HepG2 (cell line): ENCODE measurements around the gene VDR. TPM values are rescaled to one million over a fixed set of nuclear protein-coding genes. Genes with fewer than 3 reads are reported as not detected.
A peak's percentile ranks its signal among the peaks of the same experiment; 100 is the strongest.

ENCODE experiments used
- ATAC-seq: fragments of 200-7000 bp; cut with Tn5 transposase; 3 replicates; pipeline ENCODE4 v1.9.1; 2020; ENCODE audit warnings: mild to moderate bottlenecking, moderate library complexity
- BruUV-seq: library from RNA; stranded (reverse); fragments of 400-500 nt; replicated peaks from 2 replicates; lab custom pipeline; 2021; lab: Mats Ljungman, UMichigan
- CTCF ChIA-PET: fragments of 300-600 bp; formaldehyde crosslinking; extraction: SDS; loops from one replicate; lab custom pipeline; 2021; ENCODE audit warnings: low total read pairs, inconsistent platforms, low intra/inter-chr PET ratio; lab: Yijun Ruan, JAX
- POLR2A ChIA-PET: fragments of 350-600 bp; sonication (Branson Sonifier 250); formaldehyde crosslinking; loops from one replicate; lab custom pipeline; 2020; ENCODE audit warnings: antibody characterized with exemption, inconsistent platforms; lab: Yijun Ruan, JAX
- DNase-seq: peaks from one replicate; pipeline ENCODE4 v3.0.0-alpha.2; 2015; ENCODE audit warnings: low spot score
- FAIRE-seq: peaks from 3 replicates; lab custom pipeline; 2011; peaks lifted over from hg19 to GRCh38; lab: Jason Lieb, UNC
- H2AFZ ChIP-seq: one replicate; pipeline ENCODE4 v1.6.1; 2011; ENCODE audit warnings: low read length, inconsistent platforms
- H3K27ac ChIP-seq: fragments of 300-600 bp; 3 replicates; pipeline ENCODE4 v1.8.0; 2011; ENCODE audit warnings: mixed run types, mild to moderate bottlenecking, mixed read lengths, low read length, inconsistent platforms; ENCODE audit not compliant: insufficient read depth; ENCODE audit errors: extremely low read length
- H3K27me3 ChIP-seq, 2 experiments: fragments of 200-600 bp in 1 of 2; 2 replicates in 1 of 2; 3 replicates in 1 of 2; pipeline versions ENCODE4 v1.6.0 to v1.8.0; 2011; ENCODE audit warnings: low read length in 2 of 2, mild to moderate bottlenecking in 2 of 2, moderate library complexity in 2 of 2, inconsistent platforms in 1 of 2; ENCODE audit not compliant: insufficient read depth in 2 of 2, control insufficient read depth in 1 of 2
- H3K36me3 ChIP-seq, 2 experiments: fragments of 200-600 bp in 1 of 2; replicated peaks in 1 of 2; 2 replicates in 1 of 2; 3 replicates in 1 of 2; pipeline versions ENCODE4 v1.5.1 to v1.8.0; 2011; ENCODE audit warnings: low read length in 2 of 2, inconsistent platforms in 1 of 2; ENCODE audit not compliant: insufficient read depth in 2 of 2, control insufficient read depth in 1 of 2
- H3K4me1 ChIP-seq: 2 replicates; pipeline ENCODE4 v1.5.1; 2012; ENCODE audit warnings: low read length, inconsistent platforms; ENCODE audit not compliant: insufficient read depth
- H3K4me2 ChIP-seq: 2 replicates; pipeline ENCODE4 v1.6.0; 2011; ENCODE audit warnings: low read depth, low read length, inconsistent platforms
- H3K4me3 ChIP-seq, 3 experiments: fragments of 200-600 bp in 1 of 3; sonication (generic), shearing (Covaris generic) in 1 of 3; replicated peaks in 1 of 3; 2 replicates each; pipeline ENCODE4 v1.5.1; 2011 to 2016; ENCODE audit warnings: low read length in 3 of 3, inconsistent platforms in 2 of 3, low read depth in 2 of 3, mild to moderate bottlenecking in 2 of 3, control low read depth in 1 of 3, mixed read lengths in 1 of 3; ENCODE audit not compliant: insufficient read depth in 1 of 3
- H3K79me2 ChIP-seq: one replicate; pipeline ENCODE4 v1.6.1; 2011; ENCODE audit warnings: low read length, inconsistent platforms; ENCODE audit not compliant: insufficient read depth
- H3K9ac ChIP-seq: 2 replicates; pipeline ENCODE4 v1.6.0; 2011; ENCODE audit warnings: mild to moderate bottlenecking, low read depth, low read length, inconsistent platforms; ENCODE audit not compliant: insufficient read depth
- H3K9me3 ChIP-seq: 2 replicates; pipeline ENCODE4 v1.5.1; 2012; ENCODE audit warnings: mild to moderate bottlenecking, low read length
- H4K20me1 ChIP-seq: 2 replicates; pipeline ENCODE4 v1.6.0; 2011; ENCODE audit warnings: inconsistent platforms, mild to moderate bottlenecking, low read length, moderate library complexity; ENCODE audit not compliant: insufficient read depth
- ARNT2 ChIP-seq: sonication (generic); formaldehyde crosslinking; IDR thresholded peaks from 2 replicates; pipeline ENCODE4 v1.8.0; 2022; ENCODE audit warnings: mild to moderate bottlenecking, low read depth, missing genetic modification reagents, moderate library complexity
- DRAP1 ChIP-seq: IDR thresholded peaks from 2 replicates; pipeline ENCODE4 v1.6.1; 2016; ENCODE audit warnings: missing genetic modification reagents, missing compliant biosample characterization
- FOXJ3 ChIP-seq: sonication (generic); formaldehyde crosslinking; IDR thresholded peaks from 2 replicates; pipeline ENCODE4 v1.4.0; 2020; ENCODE audit warnings: missing genetic modification reagents, mild to moderate bottlenecking, borderline replicate concordance
- FOXO1 ChIP-seq: sonication (generic); formaldehyde crosslinking; IDR thresholded peaks from 2 replicates; pipeline ENCODE4 v1.4.0; 2020; ENCODE audit warnings: missing genetic modification reagents
- HIVEP1 ChIP-seq: sonication (generic); formaldehyde crosslinking; IDR thresholded peaks from 2 replicates; pipeline ENCODE4 v1.4.0; 2020; ENCODE audit warnings: mild to moderate bottlenecking, missing genetic modification reagents
- SMARCE1 ChIP-seq: fragments of 450-650 bp; IDR thresholded peaks from 2 replicates; pipeline ENCODE4 v1.6.1; 2017; ENCODE audit warnings: borderline replicate concordance
- TARDBP ChIP-seq: sonication (generic); formaldehyde crosslinking; IDR thresholded peaks from 2 replicates; pipeline ENCODE4 v1.8.0; 2022; ENCODE audit warnings: mild to moderate bottlenecking, missing genetic modification reagents
- ZC3H13 ChIP-seq: sonication (generic); formaldehyde crosslinking; IDR thresholded peaks from 2 replicates; pipeline ENCODE4 v1.8.1; 2023; ENCODE audit warnings: mild to moderate bottlenecking, missing genetic modification reagents, moderate library complexity
- ZNF264 ChIP-seq: sonication (generic); formaldehyde crosslinking; IDR thresholded peaks from 2 replicates; pipeline ENCODE4 v1.4.0; 2020; ENCODE audit warnings: missing genetic modification reagents
- ZNF550 ChIP-seq: sonication (generic); formaldehyde crosslinking; IDR thresholded peaks from 2 replicates; pipeline ENCODE4 v1.4.0; 2020; ENCODE audit warnings: mild to moderate bottlenecking, missing genetic modification reagents, borderline replicate concordance
- ZNF589 ChIP-seq: sonication (generic); formaldehyde crosslinking; conservative IDR thresholded peaks from 2 replicates; pipeline ENCODE4 v1.8.0; 2022; ENCODE audit warnings: mild to moderate bottlenecking, moderate library complexity, missing genetic modification reagents
- WGBS: methylation state at CpG from one replicate; pipeline ENCODE4 v1.1.6; 2017; ENCODE audit warnings: low lambda C conversion rate; 5-methylcytosine and 5-hydroxymethylcytosine counted together
- in situ Hi-C: cut with HindIII; loops from 2 replicates; pipeline ENCODE4 v1.10.0; 2017; ENCODE audit warnings: low pct_unique_long_range_greater_than_20kb; ENCODE audit not compliant: extremely low pct_ligation_motif_present
- intact Hi-C: fragments of 100-400 bp; cut with micrococcal nuclease; formaldehyde crosslinking; loops from one replicate; pipeline ENCODE4 v1.10.0; 2022; ENCODE audit not compliant: unreplicated experiment
- polyA plus RNA-seq, 8 experiments: library from polyadenylated mRNA; depleted of rRNA in 3 of 8; stranded (reverse) in 7 of 8; unstranded in 1 of 8; fragments of >200 nt; fragmentation: Illumina TruSeq in 4 of 8; extraction: Trizol in 4 of 8; gene quantifications; 2 replicates each; pipeline versions ENCODE4 v1.2.1 to v1.2.3, GENCODE V29; 2011 to 2016; ENCODE audit warnings: low read depth in 4 of 8, missing spikeins in 1 of 8, mixed read lengths in 1 of 8; ENCODE audit not compliant: insufficient read depth in 1 of 8
- total RNA-seq, 5 experiments: library from RNA; depleted of rRNA; stranded (reverse); fragments of >200 nt; fragmentation: Illumina TruSeq; extraction: Trizol; gene quantifications; 2 replicates each; pipeline ENCODE4 v1.2.3, GENCODE V29; 2016; ENCODE audit warnings: low read depth in 1 of 5
- TF ChIP-seq, protein P1 (sequence below): IDR thresholded peaks from 2 replicates; pipeline ENCODE4 v1.6.1; 2016

The VDR gene
- total and polyA plus RNA-seq, 2 of the 13 experiments (the other 11 are each of a cell fraction or from before 2014, with no cell fraction given), result 0.08 to 0.33 TPM

GRCh38 chr12:47829584-47829983 lies 75.2 kb downstream of the VDR start:
- ATAC-seq (no peak), FAIRE-seq (no peak), DNase-seq (no peak)
- WGBS, result 42% methylated on average over 3 of the region's 4 CpGs
- no peaks in the 10 kb centered on the region for H4K20me1 ChIP-seq
- no peaks in the 10 kb centered on the region for H3K9me3 ChIP-seq
- no peaks in the 10 kb centered on the region for H3K36me3 ChIP-seq
- no peak overlapping the region for H3K9ac ChIP-seq
- no peaks in the 10 kb centered on the region for H3K79me2 ChIP-seq
- CTCF ChIA-PET, result no interaction called here
- no TSS peak for BruUV-seq
- H3K4me1 ChIP-seq, result peaks cover 20% of the 10 kb centered on the region
- H3K4me3 ChIP-seq, result no peak overlapping the region
- intact Hi-C loops (no loop called here), in situ Hi-C loops (no loop called here)
- POLR2A ChIA-PET, result interaction anchor here (1.5 to 2.5 kb wide), 2 partner anchors 9 to 11 kb away, joined by 7 to 10 read pairs; partner anchors contain the start of gene HDAC7
- no peak overlapping the region for H3K27ac ChIP-seq
- H2AFZ ChIP-seq, result no peak overlapping the region
- TF ChIP-seq TARDBP (no peak), ZNF550 (CRISPR knock-in tag) (no peak), ZNF589 (CRISPR knock-in tag) (no peak), ARNT2 (no peak), ZC3H13 (CRISPR knock-in tag) (no peak), SMARCE1 (no peak), DRAP1 (CRISPR knock-in tag) (no peak), FOXJ3 (CRISPR knock-in tag) (no peak), FOXO1 (CRISPR knock-in tag) (no peak), HIVEP1 (CRISPR knock-in tag) (no peak), ZNF264 (CRISPR knock-in tag) (no peak)
- TF ChIP-seq, protein P1, sequence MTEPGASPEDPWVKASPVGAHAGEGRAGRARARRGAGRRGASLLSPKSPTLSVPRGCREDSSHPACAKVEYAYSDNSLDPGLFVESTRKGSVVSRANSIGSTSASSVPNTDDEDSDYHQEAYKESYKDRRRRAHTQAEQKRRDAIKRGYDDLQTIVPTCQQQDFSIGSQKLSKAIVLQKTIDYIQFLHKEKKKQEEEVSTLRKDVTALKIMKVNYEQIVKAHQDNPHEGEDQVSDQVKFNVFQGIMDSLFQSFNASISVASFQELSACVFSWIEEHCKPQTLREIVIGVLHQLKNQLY (CRISPR knock-in tag), result no peak
- H3K27me3 ChIP-seq, result peaks cover 4 to 32% of the 10 kb centered on the region in 2 experiments; a peak in 3 of 5 replicates
- peak overlapping the region; percentile 63; the same call in 1 of the 2 replicates for H3K4me2 ChIP-seq
